HCEC 1CT (cell line): Measurements from ENCODE around the gene KCNJ14.

Experiments
- DNase-seq: peaks from one replicate; pipeline ENCODE4 v3.0.0-alpha.2; 2017

Gene KCNJ14

GRCh38 chr19:48455171-48455907 is at the start of gene KCNJ14:
Gene KCNJ14, plus strand, starts transcription at chr19:48455574. Its CDS starts 6,151 bp downstream, at chr19:48461725.
- DNase-seq: no peak

DNA sequence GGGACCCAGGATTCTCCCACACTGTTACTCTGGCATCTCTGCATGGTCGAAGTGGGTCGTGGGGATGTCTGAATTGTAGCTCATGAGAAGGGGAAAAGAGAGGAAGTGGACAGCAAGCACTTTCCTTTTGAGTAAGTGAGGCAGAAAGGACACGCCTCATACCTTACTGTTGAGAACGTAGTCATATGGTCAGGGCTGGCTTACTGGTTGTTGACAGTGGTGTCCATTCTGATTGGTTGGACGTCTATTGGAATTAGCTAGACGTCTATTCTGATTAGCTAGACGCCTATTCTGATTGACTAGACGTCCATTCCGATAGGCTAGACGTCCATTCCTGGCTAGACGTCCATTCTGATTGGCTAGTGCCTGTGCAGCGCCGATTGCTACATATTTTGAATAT is 49.5 kb upstream of the KCNJ14 start:
- no peak for DNase-seq

DNA sequence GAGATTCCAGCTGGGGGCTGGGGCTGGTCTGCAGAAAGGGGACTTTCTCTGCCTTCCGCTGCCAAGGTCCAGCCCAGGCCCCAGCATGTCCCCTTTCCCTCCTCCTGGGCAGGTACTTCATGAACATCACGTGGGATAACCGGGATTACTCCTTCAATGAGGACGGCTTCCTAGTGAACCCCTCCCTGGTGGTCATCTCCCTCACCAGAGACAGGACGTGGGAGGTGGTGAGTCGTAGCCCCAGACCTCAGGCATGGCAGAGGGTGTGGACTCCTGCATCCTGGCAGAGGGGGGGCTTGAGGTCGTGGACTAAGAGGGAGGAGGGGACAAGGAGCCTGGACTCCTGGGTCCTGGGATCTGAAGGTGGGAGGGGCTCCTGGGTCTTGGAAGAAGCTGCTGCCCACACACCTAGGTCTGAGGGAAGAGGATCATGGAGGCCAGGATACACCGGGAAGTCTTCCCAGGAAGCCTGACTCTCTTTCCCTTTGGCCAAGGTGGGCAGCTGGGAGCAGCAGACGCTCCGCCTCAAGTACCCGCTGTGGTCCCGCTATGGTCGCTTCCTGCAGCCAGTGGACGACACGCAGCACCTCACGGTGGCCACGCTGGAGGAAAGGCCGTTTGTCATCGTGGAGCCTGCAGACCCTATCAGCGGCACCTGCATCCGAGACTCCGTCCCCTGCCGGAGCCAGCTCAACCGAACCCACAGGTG is 41.3 kb upstream of the KCNJ14 start:
- DNase-seq: no peak

DNA sequence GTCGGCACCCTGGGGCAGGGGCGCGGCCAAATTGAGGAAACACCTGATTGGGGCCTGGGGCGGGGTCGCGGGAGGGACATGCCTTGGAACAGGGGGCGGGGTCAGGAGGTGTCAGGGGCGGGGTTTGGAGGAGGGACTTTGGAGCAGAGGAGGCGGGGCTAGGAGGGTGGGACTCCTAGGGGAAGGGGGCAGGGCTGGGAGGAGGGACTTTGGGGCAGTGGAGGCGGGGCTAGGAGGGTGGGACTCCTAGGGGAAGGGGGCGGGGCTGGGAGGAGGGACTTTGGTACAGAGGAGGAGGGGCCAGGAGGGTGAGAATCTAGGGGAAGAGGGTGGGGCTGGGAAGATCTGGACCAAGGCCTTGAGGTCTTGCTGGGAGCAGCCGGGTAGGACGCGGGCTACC is 40.0 kb upstream of the KCNJ14 start:
- peak; percentile 58 for DNase-seq

DNA sequence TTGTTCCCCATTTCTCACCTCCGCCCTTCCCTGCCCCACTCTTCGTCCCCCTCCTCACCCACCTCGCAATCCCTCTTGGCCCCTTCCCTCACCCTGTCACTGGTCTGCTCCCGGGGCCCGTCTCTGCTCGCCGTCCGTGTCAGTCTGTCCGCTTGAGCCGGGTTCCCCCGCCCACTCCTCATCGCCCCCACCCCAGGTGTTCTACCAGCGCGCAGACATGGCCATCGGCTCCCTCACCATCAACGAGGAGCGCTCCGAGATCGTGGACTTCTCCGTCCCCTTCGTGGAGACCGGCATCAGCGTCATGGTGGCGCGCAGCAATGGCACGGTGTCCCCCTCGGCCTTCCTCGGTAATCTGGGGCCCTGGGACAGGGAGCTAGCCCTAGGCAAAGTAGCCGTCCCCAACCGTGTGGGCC is 39.6 kb upstream of the KCNJ14 start:
- no peak for DNase-seq

DNA sequence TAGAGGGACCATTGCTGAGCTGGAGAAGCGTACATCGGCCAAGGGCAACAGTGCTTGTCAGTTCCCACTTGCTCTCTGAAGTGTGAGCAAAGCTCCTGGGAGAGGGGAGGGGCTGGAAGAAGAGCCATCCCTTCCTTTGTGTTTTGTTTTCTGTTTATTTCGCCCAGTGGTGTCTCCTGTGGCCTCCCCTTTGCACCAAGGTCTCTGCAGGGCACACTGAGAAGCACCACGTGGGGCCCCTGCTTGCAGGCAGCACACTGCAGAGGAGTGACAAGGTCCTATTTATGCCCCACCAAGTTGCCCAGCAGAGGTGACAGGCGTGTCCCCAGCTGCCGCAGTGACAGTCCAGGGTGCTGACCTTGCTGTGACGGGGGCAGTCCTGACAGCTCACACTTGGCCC is 38.0 kb upstream of the KCNJ14 start:
- DNase-seq: no peak

DNA sequence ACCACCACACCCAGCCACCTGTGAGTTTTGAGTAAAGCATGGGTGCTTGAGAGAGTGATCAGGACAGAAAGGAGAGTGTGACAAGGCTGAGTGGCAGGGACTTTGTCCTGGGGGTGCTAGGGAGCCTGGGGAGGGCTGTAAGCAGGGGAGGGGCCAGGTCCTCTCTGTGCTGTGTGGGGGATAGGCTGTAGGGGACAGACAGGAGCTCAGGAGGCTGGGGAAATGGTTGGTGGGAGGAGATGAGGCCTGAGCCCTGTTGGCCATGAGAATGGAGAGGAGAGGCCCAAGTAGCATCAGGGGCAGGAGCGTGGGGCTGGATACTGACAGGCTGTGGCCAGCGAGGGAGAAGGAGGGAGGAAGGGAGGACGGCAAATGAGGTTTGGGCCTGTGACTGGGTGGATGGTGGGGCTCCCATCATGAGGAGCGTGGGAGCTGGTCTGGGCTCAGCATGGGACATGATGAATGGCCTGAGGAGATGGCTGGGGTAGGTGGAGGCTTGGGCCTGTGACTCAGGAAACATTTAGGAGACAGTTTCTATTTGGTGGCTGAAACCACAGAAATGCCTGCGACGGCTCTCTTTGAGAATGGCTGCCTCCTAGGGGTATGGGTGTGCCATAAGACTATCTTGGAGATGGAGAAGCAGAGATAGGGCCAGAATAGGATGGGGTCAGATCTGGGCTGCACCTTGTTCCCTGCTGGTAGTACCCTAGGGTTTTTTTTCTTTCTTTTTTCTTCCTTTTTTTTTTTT is 36.9 kb upstream of the KCNJ14 start:
- no peak for DNase-seq

- no peak for DNase-seq
These were observed 36.0 kb upstream of the KCNJ14 start for GRCh38 chr19:48419158-48419920.

DNA sequence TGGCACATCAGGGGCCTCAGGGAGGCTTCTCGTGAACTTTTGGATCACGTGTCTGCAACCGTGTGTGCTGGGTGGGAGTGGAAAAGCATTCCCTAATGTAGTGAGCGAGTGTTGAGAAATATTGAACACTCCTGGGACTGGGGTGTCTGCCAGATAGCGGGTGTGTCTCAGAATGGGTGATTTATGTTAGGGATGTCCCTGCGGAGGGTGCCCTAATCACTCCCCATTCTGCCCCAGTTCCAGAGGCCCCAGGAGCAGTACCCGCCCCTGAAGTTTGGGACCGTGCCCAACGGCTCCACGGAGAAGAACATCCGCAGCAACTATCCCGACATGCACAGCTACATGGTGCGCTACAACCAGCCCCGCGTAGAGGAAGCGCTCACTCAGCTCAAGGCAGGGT is 33.8 kb upstream of the KCNJ14 start:
- no peak for DNase-seq

GRCh38 chr19:48424694-48425219 is 30.6 kb upstream of the KCNJ14 start:
- peak; percentile 52 for DNase-seq

DNA sequence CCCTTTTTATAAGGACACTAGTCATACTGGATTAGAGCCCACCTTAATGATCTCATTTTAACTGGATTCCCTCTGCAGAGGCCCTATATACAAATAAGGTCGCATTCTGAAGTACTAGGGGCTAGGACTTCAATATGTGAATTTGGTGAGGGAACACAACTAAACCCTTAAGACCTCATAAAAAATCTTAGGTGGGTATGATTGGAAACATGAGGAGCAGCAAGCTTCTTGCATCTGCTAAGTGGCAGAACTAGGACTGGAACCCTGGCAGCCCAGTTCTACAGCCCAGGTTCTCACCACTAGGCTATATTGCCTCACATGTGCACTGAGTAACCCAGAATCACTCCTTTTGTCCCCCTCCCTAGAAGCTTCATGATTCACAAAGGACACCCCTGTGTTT is 26.7 kb upstream of the KCNJ14 start:
- DNase-seq: no peak

GRCh38 chr19:48433337-48433736 is 22.0 kb upstream of the KCNJ14 start:
- DNase-seq: no peak

DNA sequence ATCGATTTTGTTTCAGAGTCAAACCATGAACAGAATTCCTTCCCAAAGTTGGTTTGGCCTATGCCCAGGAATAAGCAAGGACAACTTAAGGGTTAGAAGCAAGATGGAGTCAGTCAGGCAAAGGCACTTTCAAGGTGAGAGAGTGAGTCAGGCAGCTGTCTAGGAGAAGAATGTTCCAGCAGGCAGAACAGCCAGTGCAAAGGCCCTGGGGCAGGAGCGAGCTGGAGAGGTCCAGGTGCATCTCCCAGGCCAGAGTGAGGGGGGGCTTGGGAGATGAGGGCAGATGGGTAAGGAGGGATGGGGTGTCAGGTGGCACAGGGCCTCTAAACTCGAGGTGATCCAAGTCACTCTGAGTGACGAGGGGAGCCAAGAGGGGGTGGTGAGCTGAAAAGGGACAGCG is 18.8 kb upstream of the KCNJ14 start:
- DNase-seq: no peak

GRCh38 chr19:48441360-48442050 is 13.9 kb upstream of the KCNJ14 start:
- no peak for DNase-seq

GRCh38 chr19:48442116-48443035 is 13.0 kb upstream of the KCNJ14 start:
- DNase-seq: no peak

DNA sequence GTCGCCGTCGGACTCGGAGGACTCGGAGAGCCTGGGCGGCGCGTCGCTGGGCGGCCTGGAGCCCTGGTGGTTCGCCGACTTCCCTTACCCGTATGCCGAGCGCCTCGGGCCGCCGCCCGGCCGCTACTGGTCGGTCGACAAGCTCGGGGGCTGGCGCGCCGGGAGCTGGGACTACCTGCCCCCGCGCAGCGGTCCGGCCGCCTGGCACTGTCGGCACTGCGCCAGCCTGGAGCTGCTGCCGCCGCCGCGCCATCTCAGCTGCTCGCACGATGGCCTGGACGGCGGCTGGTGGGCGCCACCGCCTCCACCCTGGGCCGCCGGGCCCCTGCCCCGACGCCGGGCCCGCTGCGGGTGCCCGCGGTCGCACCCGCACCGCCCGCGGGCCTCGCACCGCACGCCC is 12.1 kb upstream of the KCNJ14 start:
- no peak for DNase-seq

- no peak for DNase-seq
These were observed 11.6 kb upstream of the KCNJ14 start for GRCh38 chr19:48443731-48444128.

DNA sequence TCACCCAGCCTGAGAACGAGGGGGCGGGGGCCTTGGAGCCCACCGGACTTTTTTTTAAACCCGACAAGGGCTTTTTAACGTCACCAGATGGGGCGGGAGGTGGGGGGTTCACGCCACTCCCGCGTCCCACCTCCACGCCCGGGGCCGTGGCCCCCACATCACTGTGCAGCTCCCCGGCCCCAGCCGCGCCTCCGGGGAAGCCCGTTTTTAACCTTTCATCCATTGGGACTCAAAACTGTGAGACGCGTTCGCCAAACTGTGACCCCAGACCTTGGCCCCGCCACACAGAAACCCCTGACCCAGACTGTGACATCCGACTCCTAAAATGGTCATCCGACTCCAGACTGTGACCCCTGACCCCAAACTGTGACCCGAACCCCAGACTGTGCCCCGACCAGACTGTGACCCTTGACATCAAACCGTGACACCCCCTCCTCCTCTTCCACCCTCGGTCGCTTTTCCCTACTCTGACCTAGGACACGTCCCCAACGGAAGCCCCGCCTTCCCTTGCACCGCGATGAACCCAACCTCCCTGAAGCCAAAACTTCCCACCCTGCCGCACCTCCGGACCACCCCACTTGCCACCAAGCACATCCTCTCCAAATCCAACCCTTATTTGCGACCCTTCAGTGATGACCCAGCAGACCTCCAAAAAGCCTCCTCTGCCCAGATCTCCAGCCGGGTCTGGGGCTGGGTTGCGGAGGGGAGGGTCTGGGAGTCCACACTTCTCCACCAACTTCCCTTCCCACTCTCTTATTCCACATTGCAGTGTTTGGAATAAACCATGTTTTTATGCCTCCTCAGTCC is 11.0 kb upstream of the KCNJ14 start:
- DNase-seq: no peak

GRCh38 chr19:48444936-48445200 is 10.5 kb upstream of the KCNJ14 start:
- no peak for DNase-seq

GRCh38 chr19:48445256-48445605 is 10.1 kb upstream of the KCNJ14 start:
- DNase-seq: peak; percentile 94
